Stimulated activated naive B cell treated with anti-CD40 and anti-IgM and Interleukin-4, amounts not matched to agents 10 μg/mL and 1 μg/mL and 100 μg/mL, for 72 hours (primary cell): ENCODE measurements around the gene SMTN.
"Not testable (repeated sequence)": the region's sequence is repeated elsewhere in the genome, so short reads cannot be mapped to it uniquely, and the experiment has no call there.

Experiments
- ATAC-seq, 2 donors: fragments of 150-1000 bp; cut with Tn5 transposase; replicated peaks; 2 replicates each; pipeline ENCODE4 v1.10.0; 2021; ENCODE audit warnings: moderate library complexity in 1 of 2
- DNase-seq: peaks from one replicate; pipeline ENCODE4 v3.0.0; 2021
- H3K27ac Mint-ChIP-seq: one replicate; pipeline ENCODE4 v1.8.0; 2022; ENCODE audit warnings: mild to moderate bottlenecking, mixed read lengths
- H3K27me3 Mint-ChIP-seq, 2 donors: one replicate each; pipeline ENCODE4 v1.8.0; 2022; ENCODE audit warnings: mixed read lengths in 2 of 2
- H3K36me3 Mint-ChIP-seq, 2 donors: one replicate each; pipeline ENCODE4 v1.8.0; 2022; ENCODE audit warnings: mixed read lengths in 2 of 2, mild to moderate bottlenecking in 1 of 2
- H3K4me1 Mint-ChIP-seq, 2 donors: one replicate each; pipeline ENCODE4 v1.8.0; 2022; ENCODE audit warnings: mixed read lengths in 2 of 2, mild to moderate bottlenecking in 1 of 2
- H3K4me3 Mint-ChIP-seq, 2 donors: one replicate each; pipeline ENCODE4 v1.8.0; 2022; ENCODE audit warnings: mild to moderate bottlenecking in 2 of 2, mixed read lengths in 2 of 2, moderate library complexity in 1 of 2
- H3K9me3 Mint-ChIP-seq, 2 donors: one replicate each; pipeline ENCODE4 v1.8.0; 2022; ENCODE audit warnings: mixed read lengths in 2 of 2, mild to moderate bottlenecking in 1 of 2

Gene SMTN

DNA sequence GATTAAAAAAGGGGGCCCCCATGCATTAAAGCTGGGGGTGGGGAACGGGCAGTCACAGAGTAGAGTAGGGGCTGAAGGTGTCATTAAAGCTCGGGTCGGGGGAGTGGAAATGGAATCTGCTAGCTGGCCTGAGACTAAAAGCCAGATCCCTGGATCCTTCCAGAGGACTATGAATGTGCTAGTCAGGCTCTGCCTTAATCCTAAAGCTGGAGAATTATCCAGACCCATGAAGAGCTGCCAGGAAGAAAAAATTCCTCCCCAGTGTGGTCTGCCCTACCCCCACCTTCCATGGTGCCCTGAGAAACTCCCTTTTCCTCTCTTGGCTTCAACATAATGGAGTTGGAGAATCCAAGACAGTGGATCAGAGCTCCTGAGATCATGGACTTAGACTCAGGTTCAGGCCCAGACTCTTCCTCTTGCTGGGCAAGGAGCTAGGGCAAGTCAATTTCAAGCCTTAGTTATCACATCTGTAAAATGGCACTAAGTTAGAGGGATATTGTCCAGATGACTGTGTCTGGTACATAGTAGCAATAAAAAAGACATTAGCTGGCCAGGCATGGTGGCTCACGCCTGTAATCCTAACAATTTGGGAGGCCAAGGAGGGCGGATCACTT, 24.0 kb upstream of the SMTN start:
- Mint-ChIP-seq H3K36me3 (no peaks in the 10 kb centered on the region), H3K4me1 (no peaks in the 10 kb centered on the region), H3K4me3 (no peak overlapping the region), H3K27ac (no peak overlapping the region), H3K27me3 (no peaks in the 10 kb centered on the region), H3K9me3 (no peaks in the 10 kb centered on the region)
- DNase-seq, result no peak
- ATAC-seq, result no peak

DNA sequence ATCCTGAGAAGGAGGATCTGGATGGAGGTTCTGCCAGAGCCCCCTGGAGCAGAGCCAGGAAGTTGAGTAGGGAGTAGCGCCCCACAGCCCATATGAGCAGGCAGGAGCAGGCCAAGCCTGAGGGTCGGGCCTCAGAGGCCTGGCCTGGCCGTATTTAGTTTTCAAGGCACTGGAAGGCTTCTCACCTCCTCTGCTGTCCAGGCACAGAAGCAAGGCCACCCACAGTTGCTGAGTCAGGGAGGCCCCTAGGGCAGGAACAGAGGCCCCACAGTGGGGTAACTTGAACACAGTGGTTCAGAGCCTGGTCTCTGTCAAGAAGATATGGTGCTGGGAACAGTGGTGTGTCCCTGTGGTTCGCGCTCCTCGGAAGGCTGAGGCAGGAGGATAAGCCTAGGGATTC, 21.5 kb upstream of the SMTN start:
- H3K27me3 Mint-ChIP-seq, H3K4me3 Mint-ChIP-seq, DNase-seq, H3K27ac Mint-ChIP-seq, H3K4me1 Mint-ChIP-seq, H3K36me3 Mint-ChIP-seq, H3K9me3 Mint-ChIP-seq, ATAC-seq: not testable (repeated sequence)

DNA sequence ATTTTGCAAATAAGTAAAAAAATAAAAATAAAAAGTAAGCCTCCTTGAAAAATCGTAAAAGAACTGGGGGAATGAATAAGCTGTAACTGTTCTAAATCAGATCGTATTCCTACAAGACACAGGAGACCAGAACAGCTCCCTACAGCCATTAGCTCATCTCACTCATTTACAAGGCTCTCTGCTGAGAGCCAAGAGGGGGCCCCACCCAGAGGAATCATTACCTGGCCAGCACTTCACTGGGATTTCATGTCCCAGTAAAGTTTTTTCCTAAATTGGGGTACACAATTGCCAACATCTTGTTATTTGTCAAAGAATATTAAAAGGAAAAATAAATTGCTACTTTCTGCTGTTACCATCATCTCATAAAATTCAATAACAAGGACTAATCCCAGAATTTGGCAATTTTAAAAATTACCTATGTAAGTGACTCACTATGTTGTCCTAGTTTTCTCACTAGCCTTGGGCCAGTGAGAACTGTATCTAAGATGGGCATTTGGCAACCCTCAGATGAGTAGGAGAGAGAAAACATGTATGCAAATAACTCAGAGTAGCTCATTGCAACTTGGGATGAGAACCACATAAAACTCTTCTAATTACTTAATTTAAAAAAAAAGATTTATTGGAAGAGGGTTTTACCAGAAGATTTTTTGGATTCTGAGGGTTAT, 18.4 kb upstream of the SMTN start:
- ATAC-seq, result no peak
- DNase-seq, result no peak
- no peaks in the 10 kb centered on the region for H3K27me3 Mint-ChIP-seq
- peaks cover 6 to 8% of the 10 kb centered on the region in 2 donors for H3K9me3 Mint-ChIP-seq
- H3K27ac Mint-ChIP-seq, result no peak overlapping the region
- peaks cover 0 to 1% of the 10 kb centered on the region in 2 donors for H3K4me1 Mint-ChIP-seq
- H3K36me3 Mint-ChIP-seq, result no peaks in the 10 kb centered on the region
- H3K4me3 Mint-ChIP-seq, result no peak overlapping the region

DNA sequence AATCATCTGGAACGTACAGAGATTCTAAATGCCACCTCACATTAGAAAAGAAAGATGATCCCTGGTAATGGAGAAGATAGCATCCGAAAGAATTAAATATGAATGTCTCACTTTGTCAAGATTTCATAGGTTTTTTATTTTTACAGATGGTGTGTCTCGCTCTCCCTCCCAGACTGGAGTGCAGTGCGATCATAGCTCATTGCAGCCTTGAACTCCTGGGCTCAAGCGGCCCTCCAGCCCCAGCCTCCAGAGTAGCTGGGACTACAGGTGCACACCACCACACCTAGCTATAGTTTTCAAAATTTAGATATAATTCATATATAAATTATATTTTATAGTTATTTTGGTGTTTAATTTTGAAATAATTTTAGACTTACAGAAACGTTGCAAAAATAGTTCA, 16.7 kb upstream of the SMTN start:
- H3K4me1 Mint-ChIP-seq, result peaks cover 0 to 1% of the 10 kb centered on the region in 2 donors
- ATAC-seq (no peak), DNase-seq (no peak)
- H3K27ac Mint-ChIP-seq, result no peak overlapping the region
- H3K9me3 Mint-ChIP-seq, result peaks cover 6 to 8% of the 10 kb centered on the region in 2 donors
- H3K36me3 Mint-ChIP-seq, result no peaks in the 10 kb centered on the region
- no peak overlapping the region for H3K4me3 Mint-ChIP-seq
- H3K27me3 Mint-ChIP-seq, result peaks cover 2 to 4% of the 10 kb centered on the region in 2 donors

DNA sequence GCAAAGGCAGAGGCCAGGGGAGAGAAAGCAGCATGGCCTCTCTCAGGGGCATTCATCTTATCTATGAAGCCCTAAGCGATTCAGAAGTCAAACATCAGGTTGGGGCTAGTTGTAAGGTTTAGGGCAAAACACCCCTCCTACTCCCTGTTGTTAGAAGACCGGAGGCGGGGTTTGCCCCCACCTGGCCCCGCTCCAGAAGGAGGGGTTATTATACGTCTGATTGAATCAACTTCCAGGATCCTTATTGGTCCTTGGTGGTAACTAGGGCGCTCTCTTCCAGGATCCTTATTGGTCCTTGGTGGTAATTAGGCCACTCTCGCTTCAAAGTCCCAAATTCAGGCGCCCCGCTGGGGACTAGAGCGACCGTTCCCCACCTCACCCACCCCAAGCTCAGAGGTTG, 12.1 kb upstream of the SMTN start:
- DNase-seq (no peak), ATAC-seq (no peak)
- peaks cover 4 to 12% of the 10 kb centered on the region in 2 donors for H3K27me3 Mint-ChIP-seq
- H3K4me3 Mint-ChIP-seq, result no peak overlapping the region
- H3K4me1 Mint-ChIP-seq, result peaks cover 0 to 1% of the 10 kb centered on the region in 2 donors
- H3K27ac Mint-ChIP-seq, result no peak overlapping the region
- H3K9me3 Mint-ChIP-seq, result peaks cover 1 to 2% of the 10 kb centered on the region in 2 donors
- no peaks in the 10 kb centered on the region for H3K36me3 Mint-ChIP-seq

DNA sequence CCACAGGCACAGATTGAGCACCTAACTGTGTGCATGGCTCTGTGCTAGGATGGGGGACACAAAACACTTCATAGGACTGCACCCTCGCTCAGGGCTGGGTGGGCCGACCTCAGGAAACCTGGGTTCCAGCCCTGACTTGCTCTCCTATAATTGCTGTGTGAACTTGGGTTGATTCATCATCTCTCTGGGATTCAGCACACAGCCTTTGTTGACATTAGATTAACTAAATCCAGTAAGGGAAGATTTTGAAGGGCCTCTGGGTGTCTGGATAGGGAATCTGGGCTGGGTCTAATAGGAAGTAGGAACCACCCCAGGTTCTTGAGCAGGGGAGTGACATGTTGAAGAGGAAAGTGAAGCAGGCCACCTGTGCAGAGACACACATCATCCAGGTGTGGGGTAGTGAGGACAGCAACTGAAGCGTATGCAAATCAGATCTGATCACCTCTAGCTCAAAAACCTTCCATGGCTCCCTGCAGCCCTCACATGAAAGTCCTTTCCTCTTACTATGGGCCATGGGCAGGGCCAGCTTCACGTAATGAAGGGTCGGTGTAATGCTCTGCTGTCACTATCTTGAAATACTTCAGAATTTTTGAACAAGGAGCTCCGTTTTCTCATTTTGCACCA, 11.3 kb upstream of the SMTN start:
- H3K27ac Mint-ChIP-seq, H3K9me3 Mint-ChIP-seq, DNase-seq, ATAC-seq, H3K36me3 Mint-ChIP-seq, H3K4me3 Mint-ChIP-seq, H3K4me1 Mint-ChIP-seq: not testable (repeated sequence)
- H3K27me3 Mint-ChIP-seq, result peaks cover 4 to 12% of the 10 kb centered on the region in 2 donors

DNA sequence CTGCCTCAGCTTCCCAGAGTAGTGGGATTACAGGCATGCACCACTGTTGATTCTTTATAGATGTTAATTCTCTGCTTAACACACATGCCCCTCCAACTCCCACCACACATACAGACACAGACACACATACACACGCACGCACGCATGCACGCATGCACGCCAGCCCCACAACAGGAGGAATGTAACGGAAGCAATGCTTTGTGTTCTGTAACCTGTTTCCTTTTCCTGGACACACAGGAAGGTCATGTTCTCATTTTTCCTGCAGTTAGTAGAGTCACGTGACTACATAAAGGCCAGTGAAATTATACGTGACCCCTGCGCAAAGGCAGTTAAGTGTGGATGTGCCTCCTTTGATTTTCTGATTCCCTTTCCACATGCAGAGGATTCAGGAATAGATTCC, 8.0 kb upstream of the SMTN start:
- H3K4me3 Mint-ChIP-seq, H3K36me3 Mint-ChIP-seq, H3K4me1 Mint-ChIP-seq, H3K9me3 Mint-ChIP-seq, H3K27ac Mint-ChIP-seq, ATAC-seq, DNase-seq: not testable (repeated sequence)
- H3K27me3 Mint-ChIP-seq, result peaks cover 4 to 12% of the 10 kb centered on the region in 2 donors

DNA sequence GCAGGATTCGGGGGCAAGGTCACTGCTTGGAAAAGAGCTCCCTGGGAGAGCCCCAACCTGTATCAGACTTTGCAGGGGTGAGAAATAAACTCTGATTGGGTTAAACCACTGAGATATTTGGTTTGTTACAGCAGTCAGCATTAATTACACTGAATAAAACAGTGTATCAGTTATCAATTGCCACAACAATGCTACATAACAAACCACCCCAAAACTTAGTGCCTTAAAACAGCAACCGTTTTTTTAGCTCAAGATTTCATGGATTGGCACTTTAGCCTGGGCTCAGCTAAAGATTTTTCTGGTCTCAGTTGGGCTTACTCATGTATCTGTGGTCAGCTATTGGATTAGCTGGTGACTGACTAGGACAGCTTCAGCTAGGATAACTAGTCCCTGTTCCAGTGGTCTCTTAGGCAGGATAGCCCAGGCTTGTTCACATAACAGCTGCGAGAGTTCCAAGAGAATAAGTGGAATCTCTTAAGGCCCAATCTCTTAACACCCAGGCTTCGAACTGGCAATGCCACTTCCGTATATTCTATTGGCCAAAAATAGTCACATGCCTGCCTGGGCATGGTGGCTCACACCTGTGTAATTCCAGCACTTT, 7.5 kb upstream of the SMTN start:
- ATAC-seq, DNase-seq, H3K4me1 Mint-ChIP-seq: not testable (repeated sequence)

DNA sequence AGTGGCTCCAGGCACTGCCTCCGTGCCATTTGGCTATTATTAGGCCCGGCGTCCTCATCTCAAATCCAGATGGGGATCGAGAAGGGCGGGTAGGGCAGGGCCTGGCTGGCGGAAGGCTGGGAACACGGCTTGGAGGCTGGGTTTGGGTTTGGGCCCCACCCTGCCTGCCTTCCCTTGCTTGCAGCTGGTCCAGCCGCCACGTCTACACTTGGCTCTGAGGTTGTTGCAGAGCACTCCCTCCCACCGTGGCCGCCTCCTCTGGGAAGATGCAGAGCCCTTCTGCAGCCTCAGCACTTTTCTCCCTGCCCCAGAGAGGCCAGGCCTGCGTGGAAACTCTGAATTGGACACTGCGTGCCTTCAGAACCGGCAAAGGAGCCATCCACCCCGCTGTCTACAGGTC, 5.2 kb upstream of the SMTN start:
- Mint-ChIP-seq H3K27ac (no peak overlapping the region), H3K27me3 (peaks cover 0 to 7% of the 10 kb centered on the region in 2 donors), H3K36me3 (no peaks in the 10 kb centered on the region), H3K4me3 (no peak overlapping the region), H3K4me1 (peaks cover 4 to 6% of the 10 kb centered on the region in 2 donors), H3K9me3 (no peaks in the 10 kb centered on the region)
- DNase-seq, result no peak
- ATAC-seq, result no peak

More for the DNA sequence above, 7.5 kb upstream of the SMTN start:
- H3K27me3 Mint-ChIP-seq, result peaks cover 2 to 12% of the 10 kb centered on the region in 2 donors
- not testable (repeated sequence) for H3K4me3 Mint-ChIP-seq, H3K36me3 Mint-ChIP-seq, H3K9me3 Mint-ChIP-seq, H3K27ac Mint-ChIP-seq

DNA sequence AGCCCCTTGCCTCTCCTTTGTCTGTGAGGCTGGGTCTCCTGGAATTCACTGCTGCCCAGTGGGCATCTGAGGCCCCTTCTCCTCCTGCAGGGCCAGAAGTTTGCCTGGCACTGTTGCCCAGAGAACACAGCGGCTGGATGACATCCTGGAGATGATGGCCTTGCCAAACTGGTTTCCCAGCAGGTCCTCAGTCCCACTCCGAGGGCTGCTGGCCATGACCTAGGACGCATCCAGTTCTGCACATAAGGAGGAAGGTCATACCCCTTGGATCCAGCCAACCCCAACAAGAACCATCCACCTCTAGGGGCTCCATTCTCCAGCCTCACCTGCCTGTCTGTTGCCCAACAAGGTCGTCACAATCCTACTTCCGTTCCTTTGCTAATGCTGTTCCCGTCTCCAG, 3.4 kb upstream of the SMTN start:
- Mint-ChIP-seq H3K4me3 (no peak overlapping the region), H3K27me3 (peaks cover 0 to 13% of the 10 kb centered on the region in 2 donors), H3K9me3 (no peaks in the 10 kb centered on the region), H3K36me3 (peaks cover 3 to 4% of the 10 kb centered on the region in 2 donors), H3K4me1 (peaks cover 21 to 23% of the 10 kb centered on the region in 2 donors), H3K27ac (no peak overlapping the region)
- DNase-seq, result no peak
- no peak for ATAC-seq

DNA sequence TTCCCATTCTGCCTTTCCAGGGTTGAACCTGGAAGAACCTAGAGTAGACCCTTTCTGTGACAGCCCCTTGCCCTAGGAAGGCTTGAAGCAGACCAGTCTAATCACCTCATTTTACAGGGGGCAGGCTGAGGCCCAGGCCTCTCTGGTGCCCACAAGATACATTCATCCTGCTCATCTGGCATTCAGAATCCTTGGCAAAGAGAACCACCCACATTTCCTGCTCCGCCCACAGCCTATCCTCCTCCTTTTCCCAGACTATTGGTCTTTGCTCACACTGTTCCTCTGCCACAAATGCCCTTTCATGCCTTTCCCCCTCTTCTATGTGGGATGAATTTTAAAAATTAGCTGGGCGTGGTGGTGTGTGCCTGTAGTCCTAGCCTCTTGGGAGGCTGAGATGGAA, 2.7 kb upstream of the SMTN start:
- DNase-seq, H3K4me3 Mint-ChIP-seq, H3K27ac Mint-ChIP-seq, H3K27me3 Mint-ChIP-seq, H3K9me3 Mint-ChIP-seq, H3K36me3 Mint-ChIP-seq, ATAC-seq: not testable (repeated sequence)
- peaks cover 27 to 30% of the 10 kb centered on the region in 2 donors for H3K4me1 Mint-ChIP-seq

DNA sequence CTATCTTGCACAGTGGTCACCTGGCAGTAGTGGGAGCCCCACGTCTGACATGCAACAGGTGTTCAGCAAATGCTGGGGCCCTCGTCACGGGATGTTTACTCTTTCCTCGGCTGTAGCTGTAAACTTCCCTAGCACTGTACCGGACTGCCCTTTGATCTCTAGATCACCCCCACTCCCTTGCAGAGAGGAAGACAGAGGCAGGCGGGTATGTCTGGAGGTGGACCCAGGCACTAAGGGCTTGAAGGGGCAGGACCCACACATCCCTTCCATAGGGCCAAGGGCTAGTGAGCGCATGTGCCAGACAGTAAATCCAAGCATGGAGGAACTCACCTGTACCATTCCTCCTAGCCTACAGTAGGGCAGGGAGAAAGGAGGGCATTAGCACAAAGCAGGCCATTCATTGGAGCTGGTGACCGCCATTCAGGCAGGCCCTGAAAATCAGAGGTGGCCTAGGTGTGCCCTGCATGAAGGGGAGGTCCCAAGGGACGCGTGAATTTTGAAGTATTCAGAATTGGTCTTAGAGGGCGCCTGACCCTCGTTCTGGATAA, 1.9 kb upstream of the SMTN start:
- DNase-seq (no peak), ATAC-seq (no peak)
- H3K9me3 Mint-ChIP-seq, result no peaks in the 10 kb centered on the region
- peaks cover 0 to 7% of the 10 kb centered on the region in 2 donors for H3K27me3 Mint-ChIP-seq
- no peak overlapping the region for H3K27ac Mint-ChIP-seq
- peaks cover 32 to 38% of the 10 kb centered on the region in 2 donors for H3K4me1 Mint-ChIP-seq
- no peak overlapping the region for H3K4me3 Mint-ChIP-seq
- H3K36me3 Mint-ChIP-seq, result peaks cover 3 to 4% of the 10 kb centered on the region in 2 donors

DNA sequence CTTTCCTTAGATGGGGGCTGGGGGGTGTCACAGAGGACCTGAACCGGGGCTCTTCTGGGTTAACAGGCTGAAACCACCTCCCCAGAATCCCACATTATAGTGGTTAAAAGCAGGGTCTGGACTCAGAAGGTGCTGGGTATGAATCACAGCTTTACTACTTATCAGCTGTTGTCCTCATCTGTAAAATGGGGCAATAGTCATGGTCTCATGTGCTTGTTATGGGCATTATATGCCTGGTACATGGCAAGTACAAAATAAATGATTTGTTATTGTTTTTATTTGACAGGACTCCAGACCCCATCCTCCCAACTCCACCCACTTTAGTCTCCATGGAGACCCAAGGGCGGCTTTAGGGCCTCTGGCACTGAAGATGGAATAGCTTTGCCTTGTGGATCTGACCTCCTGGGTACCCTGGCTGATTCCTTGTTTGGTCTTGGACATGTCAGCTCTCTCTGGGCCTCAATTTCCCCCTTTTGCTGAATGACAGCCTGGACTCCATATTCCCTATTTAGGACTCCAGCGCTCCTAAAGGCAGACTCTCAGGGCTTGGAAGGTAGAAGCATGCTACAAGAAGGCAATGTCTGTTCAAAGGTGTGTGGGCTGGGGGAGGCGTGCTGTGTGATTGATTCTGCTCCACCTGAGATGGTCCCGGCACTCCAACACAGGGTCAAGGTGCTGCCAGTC, 812 bp upstream of the SMTN start:
- peak overlapping the region; percentile 91 to 94 for H3K4me3 Mint-ChIP-seq
- peaks cover 3 to 4% of the 10 kb centered on the region in 2 donors for H3K36me3 Mint-ChIP-seq
- DNase-seq, result no peak
- H3K9me3 Mint-ChIP-seq, result no peaks in the 10 kb centered on the region
- H3K4me1 Mint-ChIP-seq, result peaks cover 36 to 45% of the 10 kb centered on the region in 2 donors
- ATAC-seq, result no peak
- H3K27ac Mint-ChIP-seq, result peak overlapping the region; percentile 28
- peaks cover 0 to 7% of the 10 kb centered on the region in 2 donors for H3K27me3 Mint-ChIP-seq
